Ishikawa (cell line): ENCODE data around the gene B3GAT1.

Source experiments
- CEBPB ChIP-seq: IDR thresholded peaks from 2 replicates; pipeline ENCODE4 v1.6.1; 2012
- CREB1 ChIP-seq: IDR thresholded peaks from 2 replicates; pipeline ENCODE4 v1.6.1; 2012; ENCODE audit warnings: low read depth
- EGR1 ChIP-seq: IDR thresholded peaks from 2 replicates; pipeline ENCODE4 v1.6.1; 2012
- EP300 ChIP-seq: IDR thresholded peaks from 2 replicates; pipeline ENCODE4 v1.6.1; 2012; ENCODE audit warnings: borderline replicate concordance
- FOXM1 ChIP-seq: IDR thresholded peaks from 2 replicates; pipeline ENCODE4 v1.6.1; 2012; ENCODE audit warnings: low read depth, borderline replicate concordance
- NFIC ChIP-seq: IDR thresholded peaks from 2 replicates; pipeline ENCODE4 v1.6.1; 2012
- RAD21 ChIP-seq: IDR thresholded peaks from 2 replicates; pipeline ENCODE4 v1.6.1; 2012; ENCODE audit warnings: low read depth
- REST ChIP-seq: IDR thresholded peaks from 2 replicates; pipeline ENCODE4 v1.6.1; 2012; ENCODE audit warnings: low read depth, mild to moderate bottlenecking
- TAF1 ChIP-seq: IDR thresholded peaks from 2 replicates; pipeline ENCODE4 v1.6.1; 2012; ENCODE audit warnings: low read depth, mild to moderate bottlenecking
- TCF12 ChIP-seq: IDR thresholded peaks from 2 replicates; pipeline ENCODE4 v1.6.1; 2012; ENCODE audit warnings: low read depth
- TEAD4 ChIP-seq: IDR thresholded peaks from 2 replicates; pipeline ENCODE4 v1.6.1; 2012
- USF1 ChIP-seq: IDR thresholded peaks from 2 replicates; pipeline ENCODE4 v1.6.1; 2012
- YY1 ChIP-seq: IDR thresholded peaks from 2 replicates; pipeline ENCODE4 v1.6.1; 2012; ENCODE audit warnings: low read depth
- ZBTB7A ChIP-seq: IDR thresholded peaks from 2 replicates; pipeline ENCODE4 v1.6.1; 2012; ENCODE audit warnings: low read depth
- TF ChIP-seq, protein P1 (sequence below): IDR thresholded peaks from 2 replicates; pipeline ENCODE4 v1.6.1; 2012

Gene B3GAT1

GRCh38 chr11:134413826-134414731 is 2.0 kb upstream of the B3GAT1 start:
- TF ChIP-seq CREB1 (no peak), TEAD4 (no peak), CEBPB (no peak), TAF1 (no peak), YY1 (no peak), ZBTB7A (no peak), REST (no peak), TCF12 (no peak), RAD21 (no peak), USF1 (no peak), FOXM1 (no peak)

- no peak for TF ChIP-seq RAD21
- TF ChIP-seq TEAD4 = no peak
- TF ChIP-seq FOXM1 = no peak
- no peak for TF ChIP-seq TCF12
- no peak for TF ChIP-seq REST
- no peak for TF ChIP-seq CEBPB
- TF ChIP-seq USF1 = no peak
- TF ChIP-seq NFIC = no peak
- TF ChIP-seq TAF1 = no peak
- no peak for TF ChIP-seq YY1
- TF ChIP-seq EGR1 = no peak
- no peak for TF ChIP-seq CREB1
- TF ChIP-seq ZBTB7A = no peak
- no peak for TF ChIP-seq EP300
- TF ChIP-seq, protein P1, sequence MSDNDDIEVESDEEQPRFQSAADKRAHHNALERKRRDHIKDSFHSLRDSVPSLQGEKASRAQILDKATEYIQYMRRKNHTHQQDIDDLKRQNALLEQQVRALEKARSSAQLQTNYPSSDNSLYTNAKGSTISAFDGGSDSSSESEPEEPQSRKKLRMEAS = no peak
Observed at GRCh38 chr11:134413043-134413825, 1.2 kb upstream of the B3GAT1 start.

DNA sequence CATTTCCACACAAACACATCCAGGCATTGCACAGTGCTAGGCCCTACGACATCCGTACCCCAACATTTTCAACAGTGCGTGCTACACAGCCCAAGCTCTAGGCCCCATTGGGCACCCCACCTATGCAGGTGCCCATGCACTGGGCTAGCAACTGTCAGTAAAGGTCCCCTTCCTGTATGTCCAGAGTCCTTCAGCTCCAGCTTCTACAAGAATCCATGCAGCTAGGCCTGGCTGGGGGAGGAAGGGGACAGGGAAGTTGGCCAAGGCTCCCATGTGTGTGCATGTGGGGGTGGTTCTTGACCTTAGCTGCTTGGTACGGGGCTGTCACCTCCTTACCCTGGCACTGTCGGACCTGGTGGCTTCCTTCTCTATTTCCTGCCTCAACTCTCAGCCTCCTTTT is 1.3 kb downstream of the B3GAT1 start:
- TF ChIP-seq CEBPB (no peak), TEAD4 (no peak), REST (no peak), TCF12 (no peak), TAF1 (no peak), YY1 (no peak), ZBTB7A (no peak), NFIC (no peak), RAD21 (no peak)
- TF ChIP-seq, protein P1 = no peak
